Measurements from ENCODE around the gene SCAF4. TPM values are rescaled to one million over a fixed set of nuclear protein-coding genes. Genes with fewer than 3 reads are reported as not detected.
"Not testable (repeated sequence)": the region's sequence is repeated elsewhere in the genome, so short reads cannot be mapped to it uniquely, and the experiment has no call there.

SCAF4 gene
- total and polyA plus RNA-seq, 8 donors: 8.2 to 15.1 (median 10.5) TPM

GRCh38 chr21:31659536-31660258 is 72.2 kb downstream of the SCAF4 start, which contains the start of gene SOD1:
SOD1 (plus strand) TSS chr21:31659693; CDS start chr21:31659770, 77 bp downstream.
- no peak for TF ChIP-seq CTCF (IDR thresholded peaks at IDR 0.05)
- H3K27me3 ChIP-seq: no peaks in the 10 kb centered on the region
- FAIRE-seq: no peak
- H3K9me3 ChIP-seq: no peaks in the 10 kb centered on the region
- H3K36me3 ChIP-seq: no peaks in the 10 kb centered on the region
- 0 to 1% methylated on average over 60 to 87 of the region's 87 CpGs for WGBS, 2 donors
- DNase-seq: peak; percentile 90 to 96 (median 94)
- H3K27ac ChIP-seq: peak within 1 kb of the TSS; percentile 70 to 89 (median 82)
- peak; percentile 94 to 99 (median 97) for ATAC-seq
- H3K4me3 ChIP-seq: peak within 1 kb of the TSS; percentile 71 to 94 (median 79)
- H3K4me1 ChIP-seq: peaks cover 0 to 12% (median 6%) of the 10 kb centered on the region in 3 donors
- intact Hi-C loops (cut with DNase I): no loop called here

GRCh38 chr21:31659286-31659535 is 72.7 kb downstream of the SCAF4 start:
- DNase-seq (no peak), FAIRE-seq (no peak), ATAC-seq (peak; percentile 22 to 48 (median 32))
- TF ChIP-seq CTCF (IDR thresholded peaks at IDR 0.05): peak in 1 of 4 donors; percentile 14
- H3K4me3 ChIP-seq: peak overlapping the region; percentile 71 to 94 (median 79)
- H3K4me1 ChIP-seq: peaks cover 0 to 12% (median 6%) of the 10 kb centered on the region in 3 donors
- H3K27me3 ChIP-seq: no peaks in the 10 kb centered on the region
- H3K27ac ChIP-seq: peak overlapping the region; percentile 70 to 89 (median 82)
- H3K9me3 ChIP-seq: no peaks in the 10 kb centered on the region
- intact Hi-C loops (cut with DNase I): no loop called here
- WGBS, 2 donors: 0 to 1% methylated on average over 18 of the region's 18 CpGs
- no peaks in the 10 kb centered on the region for H3K36me3 ChIP-seq

- DNase-seq (no peak), FAIRE-seq (no peak), ATAC-seq (no peak)
- H3K27ac ChIP-seq: no peak overlapping the region
- no peak overlapping the region for H3K4me3 ChIP-seq
- TF ChIP-seq CTCF (IDR thresholded peaks at IDR 0.05): no peak
- H3K4me1 ChIP-seq: peaks cover 0 to 12% (median 6%) of the 10 kb centered on the region in 3 donors
- no peaks in the 10 kb centered on the region for H3K36me3 ChIP-seq
- intact Hi-C loops (cut with DNase I): no loop called here
- no peaks in the 10 kb centered on the region for H3K9me3 ChIP-seq
- WGBS, 2 donors: 69 to 73% methylated on average over 9 of the region's 9 CpGs
- no peaks in the 10 kb centered on the region for H3K27me3 ChIP-seq
Observed at GRCh38 chr21:31658053-31658452, 73.9 kb downstream of the SCAF4 start.

GRCh38 chr21:31656199-31657095 is 75.5 kb downstream of the SCAF4 start:
- 89 to 90% methylated on average over 13 of the region's 13 CpGs for WGBS, 2 donors
- H3K36me3 ChIP-seq: no peaks in the 10 kb centered on the region
- TF ChIP-seq CTCF (IDR thresholded peaks at IDR 0.05): no peak
- no peaks in the 10 kb centered on the region for H3K27me3 ChIP-seq
- no peak overlapping the region for H3K4me3 ChIP-seq
- FAIRE-seq (no peak), ATAC-seq (no peak), DNase-seq (no peak)
- H3K27ac ChIP-seq: no peak overlapping the region
- H3K9me3 ChIP-seq: no peaks in the 10 kb centered on the region
- intact Hi-C loops (cut with DNase I): no loop called here
- peaks cover 0 to 12% (median 6%) of the 10 kb centered on the region in 3 donors for H3K4me1 ChIP-seq

GRCh38 chr21:31654821-31655580 is 76.9 kb downstream of the SCAF4 start:
- H3K27ac ChIP-seq; H3K4me1 ChIP-seq; ATAC-seq; H3K9me3 ChIP-seq; intact Hi-C loops (cut with DNase I); FAIRE-seq; H3K4me3 ChIP-seq; DNase-seq; H3K27me3 ChIP-seq; H3K36me3 ChIP-seq: not testable (repeated sequence)
- WGBS, 2 donors: 79 to 81% methylated on average over 18 to 20 of the region's 21 CpGs

All from pancreas (tissue), 10 donors.